Suprapubic skin (tissue), 3 donors: Measurements from ENCODE around the gene GSTA5.
"Not testable (repeated sequence)": the region's sequence is repeated elsewhere in the genome, so short reads cannot be mapped to it uniquely, and the experiment has no call there.

Experiments
- CTCF ChIP-seq, 2 donors: fragments of 200-600 bp in 1 of 2; fragments of 450-650 bp in 1 of 2; sonication (generic) in 1 of 2; IDR thresholded peaks; one replicate each; pipeline ENCODE4 v1.5.1; 2016 to 2019; ENCODE audit warnings: antibody characterized with exemption in 2 of 2, mild to moderate bottlenecking in 1 of 2, moderate library complexity in 1 of 2
- POLR2AphosphoS5 ChIP-seq, 3 donors: sonication (generic); formaldehyde crosslinking; IDR thresholded peaks; one replicate each; pipeline ENCODE4 v1.6.1; 2017; ENCODE audit warnings: antibody characterized with exemption in 3 of 3

- TF ChIP-seq POLR2AphosphoS5, CTCF (IDR thresholded peaks at IDR 0.05): not testable (repeated sequence)
These were observed 57.8 kb downstream of the GSTA5 start for GRCh38 chr6:52782696-52783274.
